Keratinocyte (primary cell): ENCODE measurements around the gene FMOD.

Experiments
- CTCF ChIP-seq, 3 experiments: IDR thresholded peaks in 1 of 3; conservative IDR thresholded peaks in 1 of 3; optimal IDR thresholded peaks in 1 of 3; 2 replicates in 2 of 3; 3 replicates in 1 of 3; pipeline versions ENCODE3 to v1.5.1; 2011; ENCODE audit warnings: low read length in 3 of 3, mild to moderate bottlenecking in 3 of 3, moderate library complexity in 2 of 3, control low read depth in 1 of 3, inconsistent platforms in 1 of 3; ENCODE audit not compliant: insufficient read depth in 2 of 3; ENCODE audit errors: extremely low read depth in 1 of 3
- EZH2 ChIP-seq: IDR thresholded peaks from one replicate; pipeline ENCODE4 v1.6.1; 2012; ENCODE audit warnings: inconsistent platforms, mild to moderate bottlenecking, low read length, moderate library complexity

GRCh38 chr1:203331224-203331623, 19.7 kb downstream of the FMOD start:
- TF ChIP-seq CTCF (optimal IDR thresholded peaks at IDR 0.05 in 1 of 3, IDR thresholded peaks at IDR 0.05 in 1 of 3, conservative IDR thresholded peaks at IDR 0.05 in 1 of 3; ENCODE audit: extremely low read depth in 1 of 3, insufficient read depth in 2 of 3, low read length in 3 of 3) (no peak), EZH2 (no peak)
